K562 (cell line): ENCODE results near the gene TGFB2. TPM values are rescaled to one million over a fixed set of nuclear protein-coding genes. Genes with fewer than 3 reads are reported as not detected.

ENCODE experiments used
- ATAC-seq: fragments of 200-7000 bp; cut with Tn5 transposase; 3 replicates; pipeline ENCODE4 v1.9.1; 2020; ENCODE audit warnings: moderate library complexity
- BruUV-seq: library from RNA; stranded (reverse); fragments of 400-500 nt; replicated peaks from 2 replicates; lab custom pipeline; 2021; lab: Mats Ljungman, UMichigan
- CTCF ChIA-PET: fragments of 300-600 bp; formaldehyde crosslinking; extraction: SDS; loops from one replicate; lab custom pipeline; 2021; ENCODE audit warnings: low intra/inter-chr PET ratio; lab: Yijun Ruan, JAX
- POLR2A ChIA-PET: fragments of 300-600, 350-650 bp; sonication (Branson Sonifier 250); formaldehyde crosslinking; extraction: SDS; loops from one replicate; lab custom pipeline; 2021; ENCODE audit warnings: antibody characterized with exemption, inconsistent platforms; lab: Yijun Ruan, JAX
- DNase-seq, 4 experiments: peaks; one replicate each; pipeline versions ENCODE4 v3.0.0 to v3.0.0-alpha.2; 2011 to 2018; ENCODE audit warnings: low spot score in 3 of 4, mixed read lengths in 3 of 4; ENCODE audit errors: extremely low read depth in 1 of 4
- FAIRE-seq: peaks from 2 replicates; lab custom pipeline; 2011; peaks lifted over from hg19 to GRCh38; lab: Jason Lieb, UNC
- H2AFZ ChIP-seq: 2 replicates; pipeline ENCODE4 v1.6.0; 2011; ENCODE audit warnings: low read depth, low read length, control low read depth, inconsistent platforms
- H3K27ac ChIP-seq: fragments of 200-600 bp; 3 replicates; pipeline ENCODE4 v1.8.0; 2011; ENCODE audit warnings: low read depth, mild to moderate bottlenecking, control low read depth, inconsistent platforms, low read length, moderate library complexity, mixed read lengths; ENCODE audit errors: extremely low read depth
- H3K27me3 ChIP-seq, 2 experiments: fragments of 300-600 bp in 1 of 2; 2 replicates in 1 of 2; 3 replicates in 1 of 2; pipeline versions ENCODE4 v1.6.0 to v1.8.0; 2011; ENCODE audit warnings: inconsistent platforms in 2 of 2, low read length in 2 of 2, mild to moderate bottlenecking in 1 of 2, mixed read lengths in 1 of 2, moderate library complexity in 1 of 2; ENCODE audit not compliant: control insufficient read depth in 2 of 2, insufficient read depth in 2 of 2
- H3K36me3 ChIP-seq: fragments of 300-600 bp; 3 replicates; pipeline ENCODE4 v1.8.0; 2011; ENCODE audit warnings: mild to moderate bottlenecking, low read length, inconsistent platforms; ENCODE audit not compliant: control insufficient read depth, insufficient read depth
- H3K4me1 ChIP-seq, 2 experiments: fragments of 200-600 bp in 1 of 2; replicated peaks in 1 of 2; 2 replicates in 1 of 2; 3 replicates in 1 of 2; pipeline versions ENCODE4 v1.5.1 to v1.8.0; 2011; ENCODE audit warnings: inconsistent platforms in 2 of 2, low read length in 2 of 2, mild to moderate bottlenecking in 1 of 2, mixed read lengths in 1 of 2, moderate library complexity in 1 of 2; ENCODE audit not compliant: control insufficient read depth in 2 of 2, insufficient read depth in 2 of 2
- H3K4me2 ChIP-seq: 2 replicates; pipeline ENCODE4 v1.6.1; 2011; ENCODE audit warnings: low read length, control low read depth, inconsistent platforms, mixed read lengths; ENCODE audit not compliant: insufficient read depth
- H3K4me3 ChIP-seq: fragments of 200-600 bp; sonication (generic), shearing (Covaris generic); 2 replicates; pipeline ENCODE4 v1.5.1; 2016; ENCODE audit warnings: control low read depth, inconsistent platforms
- H3K79me2 ChIP-seq: fragments of 200-600 bp; 3 replicates; pipeline ENCODE4 v1.8.0; 2011; ENCODE audit warnings: low read length, inconsistent platforms; ENCODE audit not compliant: control insufficient read depth, insufficient read depth
- H3K9ac ChIP-seq, 2 experiments: 2 replicates each; pipeline versions ENCODE4 v1.6.0 to v1.6.1; 2011; ENCODE audit warnings: low read depth in 2 of 2, low read length in 2 of 2, control low read depth in 1 of 2, inconsistent platforms in 1 of 2, mild to moderate bottlenecking in 1 of 2, mixed read lengths in 1 of 2; ENCODE audit not compliant: insufficient read depth in 1 of 2
- H3K9me1 ChIP-seq: one replicate; pipeline ENCODE4 v1.6.0; 2011; ENCODE audit warnings: inconsistent platforms, mild to moderate bottlenecking, low read length, moderate library complexity; ENCODE audit not compliant: control insufficient read depth, insufficient read depth
- H3K9me3 ChIP-seq: replicated peaks from 2 replicates; pipeline ENCODE4 v1.5.1; 2011; ENCODE audit warnings: low read depth, low read length, inconsistent platforms; ENCODE audit not compliant: control insufficient read depth, insufficient read depth
- H4K20me1 ChIP-seq: replicated peaks from 2 replicates; pipeline ENCODE4 v1.6.1; 2011; ENCODE audit warnings: low read length, inconsistent platforms, mixed read lengths; ENCODE audit not compliant: control insufficient read depth, insufficient read depth
- EZH2 ChIP-seq: IDR thresholded peaks from 2 replicates; pipeline ENCODE4 v1.6.1; 2012; ENCODE audit warnings: low read depth, mild to moderate bottlenecking, inconsistent platforms, low read length, borderline replicate concordance
- HMGN3 ChIP-seq: IDR thresholded peaks from 2 replicates; pipeline ENCODE4 v1.6.1; 2011; ENCODE audit warnings: borderline replicate concordance, low read depth, mild to moderate bottlenecking, mixed read lengths, low read length; ENCODE audit not compliant: insufficient read length; ENCODE audit errors: extremely low read depth
- JUN ChIP-seq, 2 experiments: sonication (generic) in 1 of 2; formaldehyde crosslinking in 1 of 2; IDR thresholded peaks; 2 replicates each; pipeline versions ENCODE4 v1.6.1 to v1.8.0; 2012 to 2022; ENCODE audit warnings: borderline replicate concordance in 2 of 2, mild to moderate bottlenecking in 2 of 2, improper control_type of control experiment in 1 of 2, low read depth in 1 of 2, low read length in 1 of 2, missing genetic modification reagents in 1 of 2
- JUND ChIP-seq, 2 experiments: IDR thresholded peaks; 2 replicates in 1 of 2; 3 replicates in 1 of 2; pipeline ENCODE4 v1.6.1; 2011; ENCODE audit warnings: borderline replicate concordance in 2 of 2, low read depth in 2 of 2, low read length in 2 of 2, improper control_type of control experiment in 1 of 2, missing biosample characterization in 1 of 2, missing genetic modification characterization in 1 of 2, missing genetic modification reagents in 1 of 2
- KDM5B ChIP-seq: fragments of 200-600 bp; sonication (generic); IDR thresholded peaks from 2 replicates; pipeline ENCODE4 v1.6.1; 2012; ENCODE audit warnings: low read depth, mild to moderate bottlenecking, moderate library complexity, low read length, control low read depth, inconsistent platforms; ENCODE audit not compliant: insufficient replicate concordance
- MECOM ChIP-seq: fragments of 250-450 bp; sonication (Bioruptor Pico); IDR thresholded peaks from 2 replicates; pipeline ENCODE4 v1.8.0; 2022; ENCODE audit warnings: inconsistent platforms
- PRPF4 ChIP-seq: fragments of 200-400 bp; formaldehyde crosslinking; IDR thresholded peaks from one replicate; pipeline ENCODE4 v1.6.1; 2017; ENCODE audit warnings: low read length, low read depth, mild to moderate bottlenecking; ENCODE audit not compliant: insufficient read depth, poor library complexity, severe bottlenecking
- RFX7 ChIP-seq: fragments of 250-450 bp; sonication (Bioruptor Pico); IDR thresholded peaks from 2 replicates; pipeline ENCODE4 v1.5.1; 2021; ENCODE audit warnings: mild to moderate bottlenecking
- TAF9B ChIP-seq: fragments of 450-650 bp; IDR thresholded peaks from 2 replicates; pipeline ENCODE4 v1.6.1; 2018; ENCODE audit warnings: mild to moderate bottlenecking; ENCODE audit not compliant: partially characterized antibody
- WGBS: fragments of 100-300 bp; shearing (Covaris generic); methylation state at CpG from one replicate; pipeline ENCODE4 v1.1.6; 2016; ENCODE audit warnings: low coverage, mixed read lengths; ENCODE audit not compliant: insufficient coverage; ENCODE audit errors: missing lambda C conversion rate; 5-methylcytosine and 5-hydroxymethylcytosine counted together
- in situ Hi-C: fragments of 300-500 bp; cut with MboI; formaldehyde crosslinking; loops from 4 replicates; pipeline ENCODE4 v1.15.0; 2018; ENCODE audit warnings: inconsistent platforms, mixed read lengths
- intact Hi-C: fragments of 100-400 bp; cut with micrococcal nuclease; formaldehyde crosslinking; loops from 2 replicates; pipeline ENCODE4 v1.14.2; 2022
- polyA plus RNA-seq, 8 experiments: library from polyadenylated mRNA; depleted of rRNA in 4 of 8; stranded (reverse) in 5 of 8; unstranded in 3 of 8; fragments of >200 nt; fragmentation: Nextera tagmentation in 2 of 8; fragmentation: Illumina TruSeq in 1 of 8; extraction: Ambion mirVana in 2 of 8; extraction: Trizol in 1 of 8; gene quantifications; 2 replicates each; pipeline versions ENCODE4 v1.2.1 to v1.2.3, GENCODE V29; 2011 to 2014; ENCODE audit warnings: inconsistent platforms in 1 of 8, missing spikeins in 1 of 8
- total RNA-seq, 7 experiments: library from RNA; depleted of rRNA in 6 of 7; stranded (reverse); fragments of >200 nt in 6 of 7; fragmentation: Illumina TruSeq in 2 of 7; extraction: Trizol in 2 of 7; gene quantifications; 2 replicates each; pipeline versions ENCODE4 v1.2.1 to v1.2.3, GENCODE V29; 2011 to 2021; ENCODE audit warnings: low replicate concordance in 1 of 7
- TF ChIP-seq, protein P1 (sequence below): sonication (generic); formaldehyde crosslinking; IDR thresholded peaks from 2 replicates; pipeline ENCODE4 v1.8.0; 2023; ENCODE audit warnings: mild to moderate bottlenecking, missing genetic modification reagents

TGFB2 gene
- total and polyA plus RNA-seq, 9 of the 15 experiments (the other 6 are each of a cell fraction or from before 2014, with no cell fraction given) = 0.03 to 0.41 (median 0.11) TPM; not detected in 3

DNA sequence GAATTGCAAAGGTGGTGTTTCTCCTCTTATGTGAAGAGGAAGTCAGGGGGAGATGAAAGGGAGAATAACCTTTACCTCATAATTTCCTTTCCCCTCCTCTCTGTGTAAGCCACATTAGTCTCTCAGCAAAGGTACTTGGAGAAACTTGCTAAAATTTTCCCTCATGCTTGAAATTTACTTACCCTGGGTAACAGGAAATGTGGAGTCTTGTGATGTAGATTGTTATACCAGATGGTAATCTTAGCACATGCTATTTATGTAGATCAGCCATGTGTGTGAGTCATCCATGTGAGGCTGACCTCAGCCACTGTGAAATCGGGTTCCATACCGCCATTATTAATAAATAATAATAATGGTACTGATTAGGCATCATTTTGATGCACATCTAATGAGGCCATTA is 128.4 kb downstream of the TGFB2 start:
- intact Hi-C loops (no loop called here), in situ Hi-C loops (no loop called here)
- no peak overlapping the region for H3K27ac ChIP-seq
- H3K4me2 ChIP-seq = no peak overlapping the region
- no peaks in the 10 kb centered on the region for H4K20me1 ChIP-seq
- no peaks in the 10 kb centered on the region for H3K36me3 ChIP-seq
- no peaks in the 10 kb centered on the region for H3K9me3 ChIP-seq
- FAIRE-seq (no peak), ATAC-seq (no peak), DNase-seq (no peak)
- CTCF ChIA-PET = no interaction called here
- no peaks in the 10 kb centered on the region for H3K9me1 ChIP-seq
- 3% methylated on average over 2 of the region's 2 CpGs for WGBS
- POLR2A ChIA-PET = no interaction called here
- no peak for TF ChIP-seq EZH2
- TF ChIP-seq TAF9B = no peak
- H3K79me2 ChIP-seq = no peaks in the 10 kb centered on the region
- H3K9ac ChIP-seq = no peak overlapping the region
- BruUV-seq = no TSS peak
- H3K4me1 ChIP-seq = no peaks in the 10 kb centered on the region
- H3K4me3 ChIP-seq = no peak overlapping the region
- H3K27me3 ChIP-seq = no peaks in the 10 kb centered on the region
- H2AFZ ChIP-seq = no peak overlapping the region

DNA sequence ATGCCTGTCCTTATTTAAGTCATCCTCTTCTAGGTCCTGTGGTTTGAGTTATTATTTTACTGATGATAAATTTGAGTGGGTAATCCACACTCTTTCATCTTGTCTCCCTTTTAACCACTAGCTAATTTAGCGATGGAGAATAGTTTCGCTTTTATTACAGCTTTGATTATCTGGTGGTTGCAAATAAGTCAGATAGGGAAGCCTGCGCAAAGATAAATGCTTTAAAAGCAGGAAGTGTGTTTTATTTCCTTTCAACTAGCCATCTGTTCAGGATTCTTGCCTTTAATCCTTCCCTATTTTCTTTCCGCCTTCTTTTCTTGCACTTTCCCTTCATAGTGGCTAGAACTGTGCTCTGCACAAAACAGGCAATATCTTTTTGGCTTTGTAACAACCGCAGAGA is 129.0 kb downstream of the TGFB2 start:
- Histone ChIP-seq H3K4me1 (no peaks in the 10 kb centered on the region), H3K27ac (no peak overlapping the region), H3K9ac (no peak overlapping the region), H3K9me3 (no peaks in the 10 kb centered on the region), H3K36me3 (no peaks in the 10 kb centered on the region), H3K9me1 (no peaks in the 10 kb centered on the region), H3K4me2 (no peak overlapping the region), H2AFZ (no peak overlapping the region), H4K20me1 (no peaks in the 10 kb centered on the region), H3K27me3 (no peaks in the 10 kb centered on the region), H3K4me3 (no peak overlapping the region), H3K79me2 (no peaks in the 10 kb centered on the region)
- ChIA-PET POLR2A (no interaction called here), CTCF (no interaction called here)
- intact Hi-C loops (no loop called here), in situ Hi-C loops (no loop called here)
- TF ChIP-seq JUND (IDR thresholded peaks at IDR 0.05; ENCODE audit: borderline replicate concordance, low read depth, low read length) = no peak
- no peak for TF ChIP-seq JUND (tag; IDR thresholded peaks at IDR 0.05; ENCODE audit: borderline replicate concordance, low read depth, low read length)
- TF ChIP-seq MECOM = no peak
- TF ChIP-seq JUN (IDR thresholded peaks at IDR 0.05; ENCODE audit: borderline replicate concordance, low read depth, low read length) = no peak
- TF ChIP-seq JUN (CRISPR knock-in tag; IDR thresholded peaks at IDR 0.05; ENCODE audit: borderline replicate concordance) = no peak
- no peak for TF ChIP-seq RFX7 (CRISPR knock-in tag)
- no peak for TF ChIP-seq HMGN3
- no peak for TF ChIP-seq KDM5B
- TF ChIP-seq PRPF4 = no peak
- TF ChIP-seq, protein P1, sequence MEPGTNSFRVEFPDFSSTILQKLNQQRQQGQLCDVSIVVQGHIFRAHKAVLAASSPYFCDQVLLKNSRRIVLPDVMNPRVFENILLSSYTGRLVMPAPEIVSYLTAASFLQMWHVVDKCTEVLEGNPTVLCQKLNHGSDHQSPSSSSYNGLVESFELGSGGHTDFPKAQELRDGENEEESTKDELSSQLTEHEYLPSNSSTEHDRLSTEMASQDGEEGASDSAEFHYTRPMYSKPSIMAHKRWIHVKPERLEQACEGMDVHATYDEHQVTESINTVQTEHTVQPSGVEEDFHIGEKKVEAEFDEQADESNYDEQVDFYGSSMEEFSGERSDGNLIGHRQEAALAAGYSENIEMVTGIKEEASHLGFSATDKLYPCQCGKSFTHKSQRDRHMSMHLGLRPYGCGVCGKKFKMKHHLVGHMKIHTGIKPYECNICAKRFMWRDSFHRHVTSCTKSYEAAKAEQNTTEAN = no peak
- DNase-seq (no peak), FAIRE-seq (no peak), ATAC-seq (no peak)
- WGBS = 1% methylated on average over 5 of the region's 5 CpGs
- no TSS peak for BruUV-seq
